Urinary bladder (tissue), 4 donors: Measurements from ENCODE around the gene ADRA2A. TPM values are rescaled to one million over a fixed set of nuclear protein-coding genes. Genes with fewer than 3 reads are reported as not detected.

Source experiments
- DNase-seq: peaks from one replicate; pipeline ENCODE4 v3.0.0-alpha.2; 2015; ENCODE audit errors: extremely low spot score
- H3K27ac ChIP-seq: one replicate; pipeline ENCODE4 v1.5.1; 2013; ENCODE audit warnings: low read depth, mild to moderate bottlenecking, moderate library complexity
- H3K36me3 ChIP-seq: one replicate; pipeline ENCODE4 v1.6.1; 2013; ENCODE audit warnings: mild to moderate bottlenecking, moderate library complexity; ENCODE audit not compliant: insufficient read depth
- H3K4me1 ChIP-seq: one replicate; pipeline ENCODE4 v1.6.1; 2013; ENCODE audit warnings: mild to moderate bottlenecking, moderate library complexity; ENCODE audit not compliant: insufficient read depth
- H3K4me3 ChIP-seq: one replicate; pipeline ENCODE4 v1.5.1; 2013; ENCODE audit warnings: low read depth, low read length
- WGBS: extraction: QIAGEN DNeasy Blood & Tissue Kit; methylation state at CpG from one replicate; pipeline ENCODE4 v1.1.7; 2013; 5-methylcytosine and 5-hydroxymethylcytosine counted together
- polyA plus RNA-seq: library from polyadenylated mRNA; stranded (reverse); fragments of 200-250 nt; gene quantifications from one replicate; pipeline ENCODE4 v1.2.3, GENCODE V29; 2013
- total RNA-seq: library from RNA; depleted of rRNA; stranded (reverse); fragments of >200 nt; gene quantifications from one replicate; pipeline ENCODE4 v1.2.3, GENCODE V29; 2014
- donor health status: healthy with polysubstance abuse.
- donor health status: healthy.

Gene ADRA2A
- total and polyA plus RNA-seq, 2 donors = 3.6 to 15.0 TPM

- Histone ChIP-seq H3K36me3 (no peaks in the 10 kb centered on the region), H3K4me3 (no peak overlapping the region), H3K4me1 (no peaks in the 10 kb centered on the region), H3K27ac (no peak overlapping the region)
- DNase-seq = no peak
- WGBS = 41% methylated on average over 8 of the region's 8 CpGs
These were observed 32.8 kb downstream of the ADRA2A start for GRCh38 chr10:111109501-111110242.

- DNase-seq = no peak
- WGBS = 57% methylated on average over 3 of the region's 3 CpGs
- Histone ChIP-seq H3K4me3 (no peak overlapping the region), H3K36me3 (no peaks in the 10 kb centered on the region), H3K4me1 (no peaks in the 10 kb centered on the region), H3K27ac (no peak overlapping the region)
These were observed 33.9 kb downstream of the ADRA2A start for GRCh38 chr10:111110771-111111170.

GRCh38 chr10:111112333-111112732, 35.5 kb downstream of the ADRA2A start:
- WGBS = 83% methylated on average over 1 of the region's 1 CpG
- no peak overlapping the region for H3K27ac ChIP-seq
- H3K4me3 ChIP-seq = no peak overlapping the region
- H3K36me3 ChIP-seq = no peaks in the 10 kb centered on the region
- no peaks in the 10 kb centered on the region for H3K4me1 ChIP-seq
- no peak for DNase-seq

GRCh38 chr10:111113238-111113960, 36.6 kb downstream of the ADRA2A start:
- no peaks in the 10 kb centered on the region for H3K36me3 ChIP-seq
- 90% methylated on average over 8 of the region's 8 CpGs for WGBS
- no peak overlapping the region for H3K27ac ChIP-seq
- no peak for DNase-seq
- no peaks in the 10 kb centered on the region for H3K4me1 ChIP-seq
- H3K4me3 ChIP-seq = no peak overlapping the region

- 76% methylated on average over 12 of the region's 12 CpGs for WGBS
- DNase-seq = no peak
- Histone ChIP-seq H3K27ac (no peak overlapping the region), H3K36me3 (no peaks in the 10 kb centered on the region), H3K4me3 (no peak overlapping the region), H3K4me1 (no peaks in the 10 kb centered on the region)
These were observed 37.3 kb downstream of the ADRA2A start for GRCh38 chr10:111113961-111114757.

GRCh38 chr10:111114758-111115500, 38.1 kb downstream of the ADRA2A start:
- 89% methylated on average over 12 of the region's 12 CpGs for WGBS
- Histone ChIP-seq H3K27ac (no peak overlapping the region), H3K36me3 (no peaks in the 10 kb centered on the region), H3K4me1 (no peaks in the 10 kb centered on the region), H3K4me3 (no peak overlapping the region)
- DNase-seq = no peak

GRCh38 chr10:111116211-111116610, 39.4 kb downstream of the ADRA2A start:
- DNase-seq = no peak
- 87% methylated on average over 9 of the region's 9 CpGs for WGBS
- H3K27ac ChIP-seq = no peak overlapping the region
- H3K4me1 ChIP-seq = no peaks in the 10 kb centered on the region
- H3K4me3 ChIP-seq = no peak overlapping the region
- no peaks in the 10 kb centered on the region for H3K36me3 ChIP-seq

- no peaks in the 10 kb centered on the region for H3K4me1 ChIP-seq
- WGBS = 78% methylated on average over 16 of the region's 16 CpGs
- no peaks in the 10 kb centered on the region for H3K36me3 ChIP-seq
- H3K27ac ChIP-seq = no peak overlapping the region
- no peak overlapping the region for H3K4me3 ChIP-seq
- DNase-seq = no peak
These were observed 40.1 kb downstream of the ADRA2A start for GRCh38 chr10:111116762-111117445.

- 87% methylated on average over 8 of the region's 8 CpGs for WGBS
- H3K4me3 ChIP-seq = no peak overlapping the region
- no peak for DNase-seq
These were observed 40.9 kb downstream of the ADRA2A start for GRCh38 chr10:111117528-111118277.

GRCh38 chr10:111118758-111119157, 41.9 kb downstream of the ADRA2A start:
- Histone ChIP-seq H3K27ac (no peak overlapping the region), H3K4me3 (no peak overlapping the region), H3K4me1 (no peaks in the 10 kb centered on the region), H3K36me3 (no peaks in the 10 kb centered on the region)
- DNase-seq = no peak
- WGBS = 82% methylated on average over 3 of the region's 3 CpGs

More at GRCh38 chr10:111117528-111118277, 40.9 kb downstream of the ADRA2A start:
- no peaks in the 10 kb centered on the region for H3K36me3 ChIP-seq
- no peak overlapping the region for H3K27ac ChIP-seq
- no peaks in the 10 kb centered on the region for H3K4me1 ChIP-seq

GRCh38 chr10:111119637-111120036, 42.8 kb downstream of the ADRA2A start:
- 90% methylated on average over 4 of the region's 4 CpGs for WGBS
- Histone ChIP-seq H3K36me3 (no peaks in the 10 kb centered on the region), H3K27ac (no peak overlapping the region), H3K4me3 (no peak overlapping the region), H3K4me1 (no peaks in the 10 kb centered on the region)
- no peak for DNase-seq

GRCh38 chr10:111122127-111122526, 45.3 kb downstream of the ADRA2A start:
- DNase-seq = no peak
- no peaks in the 10 kb centered on the region for H3K4me1 ChIP-seq
- no peak overlapping the region for H3K4me3 ChIP-seq
- H3K27ac ChIP-seq = no peak overlapping the region
- no peaks in the 10 kb centered on the region for H3K36me3 ChIP-seq
